IMR-90 (cell line): ENCODE results near the gene TSPAN8. TPM values are rescaled to one million over a fixed set of nuclear protein-coding genes. Genes with fewer than 3 reads are reported as not detected.
"Not testable (repeated sequence)": the region's sequence is repeated elsewhere in the genome, so short reads cannot be mapped to it uniquely, and the experiment has no call there.

Experiments used
- ATAC-seq: fragments of 200-7000 bp; cut with Tn5 transposase; 2 replicates; pipeline ENCODE4 v1.9.1; 2020; ENCODE audit warnings: low read depth, mild to moderate bottlenecking, moderate library complexity
- BruUV-seq: library from RNA; stranded (reverse); fragments of 400-500 nt; replicated peaks from 2 replicates; lab custom pipeline; 2021; lab: Mats Ljungman, UMichigan
- CTCF ChIA-PET: fragments of 300-600 bp; formaldehyde crosslinking; extraction: SDS; loops from one replicate; lab custom pipeline; 2021; ENCODE audit warnings: antibody characterized with exemption; lab: Yijun Ruan, JAX
- POLR2A ChIA-PET: fragments of 300-600 bp; sonication (Branson Sonifier 250); formaldehyde crosslinking; loops from one replicate; lab custom pipeline; 2022; ENCODE audit warnings: antibody characterized with exemption; ENCODE audit not compliant: unreplicated experiment; lab: Charles Lee
- DNase-seq: peaks from one replicate; pipeline ENCODE4 v3.0.0; 2013
- H2AFZ ChIP-seq: replicated peaks from 2 replicates; pipeline ENCODE3; 2013; ENCODE audit warnings: low read length, mild to moderate bottlenecking; ENCODE audit not compliant: poor library complexity
- H2AK5ac ChIP-seq: 2 replicates; pipeline ENCODE4 v1.6.1; 2013; ENCODE audit warnings: low read depth, low read length, inconsistent platforms
- H2AK9ac ChIP-seq: replicated peaks from 2 replicates; pipeline ENCODE3; 2013; ENCODE audit warnings: mild to moderate bottlenecking, low read depth, low read length, moderate library complexity; ENCODE audit not compliant: poor library complexity
- H2BK120ac ChIP-seq: 2 replicates; pipeline ENCODE4 v1.6.1; 2013; ENCODE audit warnings: low read depth, low read length, inconsistent platforms
- H2BK15ac ChIP-seq: 3 replicates; pipeline ENCODE4 v1.6.1; 2013; ENCODE audit warnings: low read depth, low read length, inconsistent platforms
- H2BK20ac ChIP-seq: 2 replicates; pipeline ENCODE4 v1.6.1; 2013; ENCODE audit warnings: low read depth, mild to moderate bottlenecking, inconsistent platforms, low read length, moderate library complexity
- H2BK5ac ChIP-seq: 2 replicates; pipeline ENCODE4 v1.6.1; 2013; ENCODE audit warnings: mild to moderate bottlenecking, low read depth, low read length, inconsistent platforms; ENCODE audit not compliant: poor library complexity, severe bottlenecking
- H3K14ac ChIP-seq: replicated peaks from 2 replicates; pipeline ENCODE4 v1.6.1; 2013; ENCODE audit warnings: low read depth, low read length, inconsistent platforms
- H3K18ac ChIP-seq: 2 replicates; pipeline ENCODE4 v1.6.1; 2013; ENCODE audit warnings: low read depth, low read length, control low read depth
- H3K23ac ChIP-seq: 2 replicates; pipeline ENCODE4 v1.6.1; 2013; ENCODE audit warnings: low read depth, low read length, inconsistent platforms
- H3K27ac ChIP-seq: 2 replicates; pipeline ENCODE4 v1.5.1; 2013; ENCODE audit warnings: mild to moderate bottlenecking, control low read depth, low read length; ENCODE audit not compliant: insufficient read depth
- H3K27me3 ChIP-seq: 2 replicates; pipeline ENCODE4 v1.6.1; 2013; ENCODE audit warnings: low read length; ENCODE audit not compliant: control insufficient read depth, insufficient read depth
- H3K36me3 ChIP-seq: 2 replicates; pipeline ENCODE4 v1.6.1; 2013; ENCODE audit warnings: low read length, mixed read lengths; ENCODE audit not compliant: control insufficient read depth, insufficient read depth
- H3K4ac ChIP-seq: 2 replicates; pipeline ENCODE4 v1.6.1; 2013; ENCODE audit warnings: low read depth, low read length, inconsistent platforms
- H3K4me1 ChIP-seq: 2 replicates; pipeline ENCODE4 v1.6.1; 2013; ENCODE audit warnings: low read length, mixed read lengths; ENCODE audit not compliant: control insufficient read depth, insufficient read depth
- H3K4me2 ChIP-seq: 2 replicates; pipeline ENCODE4 v1.6.1; 2013; ENCODE audit warnings: low read depth, mild to moderate bottlenecking, control low read depth, low read length, moderate library complexity
- H3K4me3 ChIP-seq: 2 replicates; pipeline ENCODE4 v1.5.1; 2013; ENCODE audit warnings: low read depth, mild to moderate bottlenecking, control low read depth, low read length, moderate library complexity; ENCODE audit not compliant: insufficient read depth
- H3K56ac ChIP-seq: 2 replicates; pipeline ENCODE4 v1.6.1; 2013; ENCODE audit warnings: low read length, inconsistent platforms; ENCODE audit not compliant: insufficient read depth; ENCODE audit errors: extremely low read depth
- H3K79me1 ChIP-seq, 2 experiments: 2 replicates each; pipeline ENCODE4 v1.6.1; 2013; ENCODE audit warnings: low read length in 2 of 2, inconsistent platforms in 1 of 2, low read depth in 1 of 2
- H3K9ac ChIP-seq: 2 replicates; pipeline ENCODE4 v1.6.1; 2013; ENCODE audit warnings: low read depth, low read length, control low read depth
- H3K9me1 ChIP-seq: 2 replicates; pipeline ENCODE4 v1.6.1; 2013; ENCODE audit warnings: low read length, inconsistent platforms; ENCODE audit not compliant: insufficient read depth
- H3K9me3 ChIP-seq: 2 replicates; pipeline ENCODE4 v1.6.1; 2013; ENCODE audit warnings: low read length; ENCODE audit not compliant: control insufficient read depth, insufficient read depth
- H4K20me1 ChIP-seq: 2 replicates; pipeline ENCODE4 v1.6.1; 2013; ENCODE audit warnings: low read length, inconsistent platforms; ENCODE audit not compliant: insufficient read depth
- H4K5ac ChIP-seq: 2 replicates; pipeline ENCODE4 v1.6.1; 2013; ENCODE audit warnings: mild to moderate bottlenecking, low read depth, low read length, control low read depth
- H4K8ac ChIP-seq, 2 experiments: 2 replicates each; pipeline ENCODE4 v1.6.1; 2013; ENCODE audit warnings: low read depth in 2 of 2, low read length in 2 of 2, control low read depth in 1 of 2, inconsistent platforms in 1 of 2
- H4K91ac ChIP-seq: 2 replicates; pipeline ENCODE4 v1.6.1; 2013; ENCODE audit warnings: low read depth, low read length, inconsistent platforms; ENCODE audit not compliant: insufficient read depth
- MAFK ChIP-seq: IDR thresholded peaks from 2 replicates; pipeline ENCODE4 v1.6.1; 2012; ENCODE audit warnings: low read depth, low read length, improper control_type of control experiment
- MAZ ChIP-seq: IDR thresholded peaks from 2 replicates; pipeline ENCODE4 v1.6.1; 2012; ENCODE audit warnings: low read depth, mild to moderate bottlenecking, low read length, improper control_type of control experiment, moderate library complexity, borderline replicate concordance
- NFE2L2 ChIP-seq: fragments of 150-350 bp; IDR thresholded peaks from 2 replicates; pipeline ENCODE4 v1.6.1; 2016; ENCODE audit warnings: low read depth, mild to moderate bottlenecking, low read length
- POLR2A ChIP-seq: IDR thresholded peaks from 2 replicates; pipeline ENCODE4 v1.6.1; 2012; ENCODE audit warnings: mild to moderate bottlenecking, low read depth, low read length
- SMC3 ChIP-seq: fragments of 150-350 bp; IDR thresholded peaks from 2 replicates; pipeline ENCODE4 v1.6.1; 2016; ENCODE audit warnings: low read depth, mild to moderate bottlenecking, antibody characterized with exemption, low read length, moderate library complexity
- WGBS, 2 experiments: methylation state at CpG; one replicate each; pipeline versions ENCODE4 v1.1.5 to v1.1.7; 2013; ENCODE audit warnings: missing lambda C conversion rate in 2 of 2; ENCODE audit not compliant: insufficient read length in 1 of 2; ENCODE audit errors: extremely low coverage in 2 of 2; 5-methylcytosine and 5-hydroxymethylcytosine counted together
- dilution Hi-C: fragments of 300-500 bp; cut with HindIII; formaldehyde crosslinking; loops from one replicate; pipeline ENCODE4 v1.14.3; 2018; ENCODE audit warnings: low sequenced_read_pairs; ENCODE audit not compliant: unreplicated experiment
- in situ Hi-C: fragments of 300-500 bp; cut with MboI; formaldehyde crosslinking; loops from 3 replicates; pipeline ENCODE4 v1.14.3; 2019; ENCODE audit warnings: low sequenced_read_pairs, inconsistent platforms, mixed read lengths
- intact Hi-C: fragments of 100-400 bp; cut with micrococcal nuclease; formaldehyde crosslinking; loops from 2 replicates; pipeline ENCODE4 v1.10.0; 2022
- polyA plus RNA-seq, 3 experiments: library from polyadenylated mRNA; depleted of rRNA; stranded (reverse); fragments of >200 nt; gene quantifications; 2 replicates each; pipeline ENCODE4 v1.2.3, GENCODE V29; 2012; ENCODE audit warnings: low replicate concordance in 1 of 3
- total RNA-seq: library from RNA; depleted of rRNA; stranded (reverse); fragments of >200 nt; gene quantifications from 2 replicates; pipeline ENCODE4 v1.2.3, GENCODE V29; 2012

Gene TSPAN8
- total and polyA plus RNA-seq, 2 of the 4 experiments (the other 2 are of a cell fraction): not detected

DNA sequence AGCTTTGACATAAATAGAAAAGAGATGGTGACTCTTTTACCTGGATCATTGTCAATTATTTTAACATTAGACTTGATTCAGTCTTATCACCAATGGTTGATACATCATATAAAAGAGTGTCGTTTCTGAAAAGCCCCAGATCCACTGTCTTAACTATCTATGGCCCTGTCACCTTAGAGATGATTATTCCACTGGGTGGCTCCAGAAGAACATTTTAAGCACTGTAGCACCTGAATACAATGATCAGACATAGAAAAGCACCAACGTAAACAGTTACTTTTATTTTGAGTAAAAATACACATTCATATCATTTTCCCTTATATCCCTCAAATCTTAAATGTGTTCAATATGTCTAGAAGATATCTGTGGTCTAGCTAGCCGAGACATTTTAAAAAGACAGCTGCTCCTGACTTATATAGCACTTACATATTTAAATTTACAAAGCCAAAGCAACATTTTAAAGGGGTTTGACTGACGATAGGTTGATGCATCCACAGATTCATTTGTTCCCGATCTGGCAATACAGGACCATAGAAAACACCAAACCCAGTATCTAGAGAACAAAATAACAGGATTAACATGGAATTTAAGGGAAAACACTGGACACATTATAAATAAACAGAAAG is 32.9 kb downstream of the TSPAN8 start:
- BruUV-seq: no TSS peak
- Histone ChIP-seq H4K91ac (no peak overlapping the region), H2AK5ac (no peak overlapping the region), H3K27me3 (no peaks in the 10 kb centered on the region), H2AFZ (no peak overlapping the region), H4K20me1 (no peaks in the 10 kb centered on the region), H3K36me3 (no peaks in the 10 kb centered on the region), H3K9ac (no peak overlapping the region), H3K56ac (no peak overlapping the region), H2BK120ac (no peak overlapping the region), H3K9me3 (peaks cover 1% of the 10 kb centered on the region; the same call in 1 of the 2 replicates), H3K4me3 (no peak overlapping the region), H2AK9ac (no peak overlapping the region), H3K27ac (no peak overlapping the region), H2BK5ac (no peak overlapping the region), H2BK20ac (no peak overlapping the region), H3K4me1 (no peaks in the 10 kb centered on the region), H4K5ac (no peak overlapping the region), H3K4me2 (no peak overlapping the region), H2BK15ac (no peak overlapping the region), H3K18ac (no peak overlapping the region), H3K79me1 (no peaks in the 10 kb centered on the region), H4K8ac (no peak overlapping the region), H3K9me1 (no peaks in the 10 kb centered on the region), H3K4ac (no peak overlapping the region), H3K14ac (no peak overlapping the region), H3K23ac (no peak overlapping the region)
- intact Hi-C loops (no loop called here), in situ Hi-C loops (no loop called here), dilution Hi-C loops (no loop called here)
- POLR2A ChIA-PET: no interaction called here
- WGBS, 2 experiments: no CpG with 5 or more reads among the region's 5 CpGs
- ATAC-seq (no peak), DNase-seq (no peak)
- TF ChIP-seq NFE2L2 (no peak), MAZ (no peak), POLR2A (no peak), MAFK (no peak), SMC3 (no peak)
- CTCF ChIA-PET: no interaction called here

DNA sequence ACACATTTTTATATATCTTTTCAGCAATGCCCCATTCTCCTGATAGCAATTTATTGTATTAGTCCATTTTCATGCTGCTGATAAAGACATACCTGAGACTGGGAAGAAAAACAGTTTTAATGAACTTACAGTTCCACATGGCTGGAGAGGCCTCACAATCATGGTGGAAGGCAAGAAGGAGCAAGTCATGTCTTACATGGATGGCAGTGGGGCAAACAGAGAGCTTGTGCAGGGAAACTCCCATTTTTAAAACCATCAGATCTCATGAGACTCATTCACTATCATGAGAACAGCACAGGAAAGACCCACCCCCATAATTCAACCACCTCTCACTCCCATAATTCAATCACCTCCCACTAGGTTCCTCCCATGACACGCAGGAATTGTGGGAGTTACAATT is 44.7 kb downstream of the TSPAN8 start:
- H3K9me1 ChIP-seq, H2AK9ac ChIP-seq, H4K20me1 ChIP-seq, H2BK20ac ChIP-seq, H3K4me1 ChIP-seq, H2AFZ ChIP-seq, H3K56ac ChIP-seq, H3K27me3 ChIP-seq, H3K79me1 ChIP-seq, CTCF ChIA-PET, POLR2A ChIA-PET, in situ Hi-C loops, H4K8ac ChIP-seq, H2BK15ac ChIP-seq, intact Hi-C loops, H3K14ac ChIP-seq, H3K18ac ChIP-seq, H4K91ac ChIP-seq, H2BK120ac ChIP-seq, BruUV-seq, H3K27ac ChIP-seq, H4K5ac ChIP-seq, dilution Hi-C loops, H3K23ac ChIP-seq, DNase-seq, H3K4ac ChIP-seq, H2AK5ac ChIP-seq, H3K36me3 ChIP-seq, ATAC-seq, H3K4me2 ChIP-seq, H2BK5ac ChIP-seq, H3K4me3 ChIP-seq, H3K9ac ChIP-seq: not testable (repeated sequence)
- no CpG with 5 or more reads among the region's 1 CpG for WGBS, 2 experiments
- peaks cover 10% of the 10 kb centered on the region for H3K9me3 ChIP-seq
